Nephron (organoid): Measurements from ENCODE around the gene ZBTB26.

Source experiments
- H3K27ac Mint-ChIP-seq, 3 experiments: 2 replicates each; pipeline ENCODE4 v1.8.0; 2020; ENCODE audit warnings: mixed read lengths in 3 of 3, mild to moderate bottlenecking in 2 of 3, moderate library complexity in 1 of 3
- H3K27me3 Mint-ChIP-seq: 2 replicates; pipeline ENCODE4 v1.8.0; 2021; ENCODE audit warnings: low read depth, mild to moderate bottlenecking, moderate library complexity, mixed read lengths
- H3K36me3 Mint-ChIP-seq: 2 replicates; pipeline ENCODE4 v1.8.0; 2020; ENCODE audit warnings: low read depth, mixed read lengths
- H3K4me1 Mint-ChIP-seq: 2 replicates; pipeline ENCODE4 v1.8.0; 2020; ENCODE audit warnings: mixed read lengths
- H3K4me3 Mint-ChIP-seq, 3 experiments: 2 replicates each; pipeline ENCODE4 v1.8.0; 2020; ENCODE audit warnings: mild to moderate bottlenecking in 3 of 3, mixed read lengths in 3 of 3, moderate library complexity in 2 of 3
- H3K9me3 Mint-ChIP-seq: 2 replicates; pipeline ENCODE4 v1.8.0; 2020; ENCODE audit warnings: mixed read lengths
- TF ChIP-seq, protein P1 (sequence below), 3 experiments: fragments of 200-600 bp; sonication (generic); IDR thresholded peaks; one replicate each; pipeline ENCODE4 v1.5.0; 2021; ENCODE audit warnings: antibody characterized with exemption in 3 of 3; ENCODE audit not compliant: unreplicated experiment in 3 of 3

ZBTB26 gene

DNA sequence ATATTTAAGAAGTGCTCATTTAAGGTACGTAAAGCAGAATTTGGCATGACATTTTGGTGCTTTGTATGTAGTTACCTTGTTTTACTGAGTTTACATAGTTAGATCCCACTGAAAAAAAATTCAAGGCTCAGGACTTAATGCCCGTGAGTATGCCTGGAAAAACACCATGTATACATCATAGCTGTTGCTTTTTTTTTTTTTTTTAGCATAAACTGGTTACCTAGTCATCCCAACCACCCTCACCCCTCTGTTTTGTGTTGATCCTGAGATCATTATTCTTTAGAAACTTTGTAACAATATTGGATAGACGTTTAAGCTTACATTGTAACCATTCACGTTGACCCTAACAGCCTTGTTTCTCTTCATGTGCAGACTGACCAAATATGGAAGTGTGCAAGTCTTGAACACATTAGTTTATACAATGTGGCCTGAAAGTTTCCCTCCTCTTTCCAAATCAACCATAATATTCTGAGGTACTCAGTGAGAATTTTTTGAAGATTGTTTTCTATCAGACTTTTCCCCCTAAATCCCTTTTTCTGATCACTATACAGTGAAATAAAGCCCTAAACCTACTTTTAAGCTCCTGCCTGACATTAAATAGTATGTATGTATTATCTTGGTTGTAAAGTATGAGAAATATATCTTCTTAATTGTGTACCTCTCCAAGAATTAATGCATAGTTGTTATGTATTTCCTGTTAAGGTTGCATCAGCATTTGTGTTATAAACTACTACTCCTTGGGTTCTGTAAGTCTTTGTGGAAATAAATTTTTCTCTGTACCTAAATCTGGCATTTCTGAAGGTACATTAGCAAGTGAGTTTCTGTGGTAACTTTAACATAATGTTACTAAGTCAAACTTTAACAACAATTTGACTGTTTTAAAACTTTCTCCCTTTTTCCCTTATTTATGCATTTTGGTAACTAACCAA lies 13.9 kb upstream of the ZBTB26 start:
- no peaks in the 10 kb centered on the region for H3K27me3 Mint-ChIP-seq
- peaks cover 35% of the 10 kb centered on the region for H3K4me1 Mint-ChIP-seq
- H3K27ac Mint-ChIP-seq: peak overlapping the region; percentile 44 to 84 (median 54)
- H3K36me3 Mint-ChIP-seq: peaks cover 9% of the 10 kb centered on the region
- H3K4me3 Mint-ChIP-seq: peak overlapping the region; percentile 11 to 50 (median 18)
- H3K9me3 Mint-ChIP-seq: no peaks in the 10 kb centered on the region
- TF ChIP-seq, protein P1, sequence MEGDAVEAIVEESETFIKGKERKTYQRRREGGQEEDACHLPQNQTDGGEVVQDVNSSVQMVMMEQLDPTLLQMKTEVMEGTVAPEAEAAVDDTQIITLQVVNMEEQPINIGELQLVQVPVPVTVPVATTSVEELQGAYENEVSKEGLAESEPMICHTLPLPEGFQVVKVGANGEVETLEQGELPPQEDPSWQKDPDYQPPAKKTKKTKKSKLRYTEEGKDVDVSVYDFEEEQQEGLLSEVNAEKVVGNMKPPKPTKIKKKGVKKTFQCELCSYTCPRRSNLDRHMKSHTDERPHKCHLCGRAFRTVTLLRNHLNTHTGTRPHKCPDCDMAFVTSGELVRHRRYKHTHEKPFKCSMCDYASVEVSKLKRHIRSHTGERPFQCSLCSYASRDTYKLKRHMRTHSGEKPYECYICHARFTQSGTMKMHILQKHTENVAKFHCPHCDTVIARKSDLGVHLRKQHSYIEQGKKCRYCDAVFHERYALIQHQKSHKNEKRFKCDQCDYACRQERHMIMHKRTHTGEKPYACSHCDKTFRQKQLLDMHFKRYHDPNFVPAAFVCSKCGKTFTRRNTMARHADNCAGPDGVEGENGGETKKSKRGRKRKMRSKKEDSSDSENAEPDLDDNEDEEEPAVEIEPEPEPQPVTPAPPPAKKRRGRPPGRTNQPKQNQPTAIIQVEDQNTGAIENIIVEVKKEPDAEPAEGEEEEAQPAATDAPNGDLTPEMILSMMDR (IDR thresholded peaks at IDR 0.05; ENCODE audit: unreplicated experiment in 3 of 3): no peak

DNA sequence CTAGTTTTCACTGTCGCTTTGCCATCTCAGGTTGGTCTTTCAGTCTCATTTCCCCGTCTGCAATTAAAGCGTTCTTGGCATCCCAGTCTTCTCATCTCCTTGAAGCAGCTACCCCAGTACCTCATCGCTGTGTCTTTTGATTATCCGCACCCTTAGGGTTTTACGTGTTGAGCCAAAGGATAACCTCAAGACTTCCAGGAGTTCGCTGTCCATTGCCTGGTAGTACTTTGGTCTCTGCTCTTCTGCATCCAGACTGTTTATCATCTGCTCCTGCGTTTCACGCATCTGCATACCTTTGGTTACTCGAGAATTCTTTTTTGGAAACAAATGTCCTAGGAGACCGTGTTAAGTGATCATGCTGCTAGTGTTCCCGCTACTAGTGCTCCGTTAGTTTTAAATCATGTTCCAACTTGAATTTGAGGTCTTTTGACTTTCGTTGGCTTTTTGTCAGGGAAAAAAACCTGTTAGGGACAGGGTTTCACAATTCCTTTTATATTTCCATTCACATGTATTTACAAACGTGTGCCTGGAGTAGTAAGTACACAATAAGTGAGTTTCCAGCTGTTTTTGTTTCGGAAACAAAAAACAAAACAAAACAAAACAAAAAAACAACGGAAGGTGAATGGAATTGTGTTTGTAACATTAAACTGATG lies 10.4 kb upstream of the ZBTB26 start:
- H3K36me3 Mint-ChIP-seq: peaks cover 16% of the 10 kb centered on the region
- TF ChIP-seq, protein P1 (IDR thresholded peaks at IDR 0.05; ENCODE audit: unreplicated experiment in 3 of 3): no peak
- peak overlapping the region; percentile 85 to 92 (median 89) for H3K27ac Mint-ChIP-seq
- H3K27me3 Mint-ChIP-seq: no peaks in the 10 kb centered on the region
- peaks cover 27% of the 10 kb centered on the region for H3K4me1 Mint-ChIP-seq
- H3K9me3 Mint-ChIP-seq: no peaks in the 10 kb centered on the region
- H3K4me3 Mint-ChIP-seq: peak overlapping the region; percentile 96 to 99 (median 97)

DNA sequence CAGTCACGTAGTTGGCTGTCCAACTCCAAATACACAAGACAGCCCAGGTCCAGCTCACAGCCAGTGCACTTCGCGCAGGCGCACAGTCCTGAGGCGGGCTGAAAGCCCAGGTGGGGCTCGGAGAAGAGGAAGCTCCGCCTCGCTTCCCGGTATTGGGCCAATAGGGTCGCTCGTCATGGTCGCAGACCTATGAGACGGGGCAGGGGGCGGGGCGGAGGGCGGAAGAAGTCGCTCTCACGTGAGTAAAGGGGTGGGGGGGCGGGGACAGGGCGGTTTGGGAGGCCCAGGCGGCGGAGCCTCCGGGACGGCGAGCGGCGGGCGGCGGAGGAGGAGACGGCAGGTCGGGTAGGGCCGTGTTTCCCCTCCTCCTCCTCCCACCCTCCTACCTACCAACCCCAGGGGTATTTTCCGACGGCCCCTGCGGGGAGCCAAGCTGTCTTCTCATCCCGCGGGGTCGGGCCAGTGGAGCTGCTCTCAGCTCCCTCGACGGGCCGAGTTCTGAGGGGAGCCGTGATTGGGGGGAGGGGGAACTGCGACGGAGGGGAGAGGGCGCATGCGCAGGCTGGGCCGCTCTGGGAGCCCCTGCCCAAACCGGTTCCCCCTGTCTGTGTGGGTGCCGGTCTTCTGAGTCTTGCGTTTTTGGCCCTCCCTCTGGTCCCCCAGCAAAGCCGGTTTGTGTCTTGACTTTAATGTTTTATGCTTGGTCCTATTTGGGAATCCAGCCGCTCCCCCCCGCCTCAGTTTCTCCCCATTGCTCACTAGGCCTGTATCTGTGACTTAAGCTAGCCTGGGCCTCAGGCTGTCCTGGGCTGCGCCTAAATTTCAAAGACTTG lies 9.7 kb upstream of the ZBTB26 start, which contains the start of gene RABGAP1:
RABGAP1 (plus strand) TSS at position 272 of the 833 bp plus-strand sequence. CDS start 16,040 bp downstream, outside the sequence.
- H3K36me3 Mint-ChIP-seq: peaks cover 24% of the 10 kb centered on the region
- peak within 1 kb of the TSS; percentile 85 to 92 (median 89) for H3K27ac Mint-ChIP-seq
- H3K4me3 Mint-ChIP-seq: peak within 1 kb of the TSS; percentile 96 to 99 (median 97)
- no peaks in the 10 kb centered on the region for H3K27me3 Mint-ChIP-seq
- TF ChIP-seq, protein P1 (IDR thresholded peaks at IDR 0.05; ENCODE audit: unreplicated experiment in 3 of 3): no peak
- peaks cover 32% of the 10 kb centered on the region for H3K4me1 Mint-ChIP-seq
- H3K9me3 Mint-ChIP-seq: no peaks in the 10 kb centered on the region

DNA sequence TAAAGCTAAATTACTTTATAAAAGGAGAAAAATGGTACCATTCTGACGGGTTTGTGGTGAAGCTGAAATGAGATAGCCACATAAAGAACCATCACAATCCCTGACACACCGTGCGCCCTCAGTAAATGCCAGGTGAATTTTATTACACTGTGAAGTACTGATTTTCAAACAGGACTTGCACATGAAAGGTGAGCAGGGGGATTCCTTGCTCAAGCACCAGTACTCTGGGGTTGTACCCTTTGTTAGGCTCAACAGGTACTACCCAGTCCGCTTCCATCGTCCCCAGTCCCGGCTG lies 9.1 kb upstream of the ZBTB26 start:
- Mint-ChIP-seq H3K4me3 (peak overlapping the region; percentile 96 to 99 (median 97)), H3K4me1 (peaks cover 27% of the 10 kb centered on the region), H3K27me3 (no peaks in the 10 kb centered on the region), H3K27ac (peak overlapping the region; percentile 85 to 92 (median 89)), H3K9me3 (no peaks in the 10 kb centered on the region), H3K36me3 (peaks cover 23% of the 10 kb centered on the region)
- TF ChIP-seq, protein P1 (IDR thresholded peaks at IDR 0.05; ENCODE audit: unreplicated experiment in 3 of 3): no peak

DNA sequence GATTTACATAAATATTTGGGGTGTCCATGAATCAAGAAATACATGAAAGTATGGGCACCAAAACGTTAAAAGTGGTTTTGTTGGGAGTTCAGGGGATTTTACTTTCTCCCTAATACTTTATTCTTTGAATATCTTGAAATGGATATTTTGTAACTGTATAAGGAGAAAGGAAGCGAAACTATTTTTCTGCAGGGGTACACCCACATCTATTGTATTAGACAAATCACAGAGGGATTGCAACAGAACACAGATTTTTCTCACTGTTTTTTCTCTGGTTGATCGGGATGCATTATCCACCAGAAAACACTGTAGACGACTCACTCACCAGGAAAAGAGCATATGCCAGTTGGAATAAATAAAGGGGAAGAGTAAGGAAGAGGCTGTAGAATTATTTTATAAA lies 8.3 kb upstream of the ZBTB26 start:
- Mint-ChIP-seq H3K4me1 (peaks cover 29% of the 10 kb centered on the region), H3K27me3 (no peaks in the 10 kb centered on the region), H3K4me3 (peak overlapping the region; percentile 54 to 70 (median 54)), H3K27ac (peak overlapping the region; percentile 7 to 39 (median 25)), H3K36me3 (peaks cover 19% of the 10 kb centered on the region), H3K9me3 (no peaks in the 10 kb centered on the region)
- TF ChIP-seq, protein P1 (IDR thresholded peaks at IDR 0.05; ENCODE audit: unreplicated experiment in 3 of 3): no peak
